Anterior cingulate cortex (tissue), 58 donors: Measurements from ENCODE around the gene PCNX2.

Experiments used
- DNase-seq, 58 donors: peaks; one replicate each; lab custom pipeline; 2025; lab: John Stamatoyannopoulos, UW

The PCNX2 gene

GRCh38 chr1:233323718-233324117, 28.2 kb upstream of the PCNX2 start:
- no peak for DNase-seq

- no peak for DNase-seq
Observed at GRCh38 chr1:233320023-233320422, 24.5 kb upstream of the PCNX2 start.

- DNase-seq: no peak
Observed at GRCh38 chr1:233319272-233319671, 23.7 kb upstream of the PCNX2 start.

GRCh38 chr1:233316473-233316872, 20.9 kb upstream of the PCNX2 start:
- DNase-seq: no peak

- DNase-seq: no peak
Observed at GRCh38 chr1:233315718-233316301, 20.3 kb upstream of the PCNX2 start.

GRCh38 chr1:233313434-233314155, 18.1 kb upstream of the PCNX2 start:
- DNase-seq: no peak

- no peak for DNase-seq
Observed at GRCh38 chr1:233304489-233305102, 9.1 kb upstream of the PCNX2 start.

GRCh38 chr1:233300326-233300725, 4.8 kb upstream of the PCNX2 start:
- DNase-seq: no peak

GRCh38 chr1:233299450-233299849, 3.9 kb upstream of the PCNX2 start:
- no peak for DNase-seq

- no peak for DNase-seq
Observed at GRCh38 chr1:233295975-233296322, 424 bp upstream of the PCNX2 start.

GRCh38 chr1:233294913-233295236, 650 bp downstream of the PCNX2 start:
- peak in 17 of 58 donors; percentile 5 to 51 (median 30) for DNase-seq

- no peak for DNase-seq
Observed at GRCh38 chr1:233293556-233294446, 1.7 kb downstream of the PCNX2 start.

GRCh38 chr1:233290396-233291034, 5.0 kb downstream of the PCNX2 start:
- DNase-seq: no peak

- no peak for DNase-seq
Observed at GRCh38 chr1:233289676-233290075, 5.8 kb downstream of the PCNX2 start.

- DNase-seq: no peak
Observed at GRCh38 chr1:233282582-233282886, 13.0 kb downstream of the PCNX2 start.

- peak in 2 of 58 donors; percentile 17 to 32 for DNase-seq
Observed at GRCh38 chr1:233281711-233282581, 13.6 kb downstream of the PCNX2 start.

- no peak for DNase-seq
Observed at GRCh38 chr1:233279971-233280370, 15.6 kb downstream of the PCNX2 start.

- no peak for DNase-seq
Observed at GRCh38 chr1:233278631-233279030, 16.9 kb downstream of the PCNX2 start.

GRCh38 chr1:233277637-233278606, 17.6 kb downstream of the PCNX2 start:
- DNase-seq: no peak
